NCI-H2196 (cell line): ENCODE data around the gene PANK2.
"Not testable (repeated sequence)": the region's sequence is repeated elsewhere in the genome, so short reads cannot be mapped to it uniquely, and the experiment has no call there.

Source experiments
- DNase-seq: peaks from one replicate; lab custom pipeline; 2025; ENCODE audit not compliant: unreplicated experiment; lab: John Stamatoyannopoulos, UW

The PANK2 gene

DNA sequence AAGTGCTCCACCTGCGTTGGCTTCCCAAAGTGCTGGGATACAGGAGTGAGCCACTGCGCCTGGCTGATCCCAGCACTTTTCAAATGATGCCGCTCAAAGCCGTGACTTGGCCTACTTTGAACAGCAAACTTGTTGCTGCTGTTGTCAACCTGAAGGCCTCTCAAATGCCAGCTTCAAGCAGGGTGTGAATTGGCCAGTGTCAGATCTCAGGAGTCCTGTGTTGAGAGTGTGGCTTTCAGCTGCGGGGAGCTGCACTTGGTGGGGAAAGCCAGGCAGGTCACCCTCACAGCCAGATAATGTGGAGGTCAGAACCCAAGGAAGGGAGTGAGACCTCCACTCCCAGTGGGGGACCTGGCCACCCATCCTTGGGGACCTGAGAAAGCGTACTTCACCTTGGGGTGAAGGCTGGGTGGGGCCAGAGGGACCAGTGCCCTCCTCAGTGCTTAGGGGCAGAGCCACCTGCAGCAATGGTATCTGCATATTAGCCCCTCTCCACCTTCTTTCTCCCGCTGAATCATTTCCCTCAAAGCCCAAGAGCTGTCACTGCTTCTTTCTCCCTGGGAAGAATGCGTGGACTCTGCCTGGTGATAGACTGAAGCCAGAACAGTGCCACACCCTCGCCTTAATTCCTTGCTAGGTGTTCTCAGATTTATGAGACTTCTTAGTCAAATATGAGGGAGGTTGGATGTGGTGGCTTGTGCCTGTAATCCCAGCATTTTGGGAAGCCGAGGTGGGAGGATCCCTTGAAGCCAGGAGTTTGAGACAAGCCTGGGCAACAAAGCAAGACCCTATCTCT lies 19.1 kb upstream of the PANK2 start:
- no peak for DNase-seq

DNA sequence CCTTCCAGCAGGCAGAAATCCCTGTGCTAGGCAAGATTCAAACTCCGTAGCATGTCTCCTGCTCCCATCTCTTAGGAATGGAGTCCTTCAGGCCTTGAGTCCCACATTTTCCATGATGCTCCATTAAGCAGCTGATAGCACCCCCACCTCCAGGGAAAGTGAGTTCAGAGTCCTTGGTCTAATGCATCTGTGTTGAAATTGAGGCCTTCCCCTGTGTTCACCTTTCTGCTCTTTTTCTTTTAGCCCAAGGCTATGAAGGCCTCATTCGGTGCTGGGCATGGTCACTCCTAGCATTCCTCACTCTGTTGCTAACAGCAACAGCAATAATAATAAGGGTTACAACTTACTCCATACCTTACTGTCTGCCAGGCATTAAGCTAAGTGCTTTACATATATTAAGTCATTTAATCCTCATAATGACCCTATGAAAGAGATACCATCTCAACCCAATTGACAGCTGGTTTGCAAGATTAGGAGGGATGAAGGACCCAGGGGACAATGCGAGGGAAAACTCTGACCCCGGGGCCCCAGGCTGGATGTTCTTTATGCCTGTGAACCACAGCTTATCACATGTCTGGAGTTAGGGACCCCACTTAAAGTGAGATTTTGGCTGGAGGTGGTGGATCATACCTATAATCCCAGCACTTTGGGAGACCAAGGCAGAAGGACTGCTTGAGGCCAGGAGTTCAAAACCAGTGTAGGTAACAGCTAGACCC lies 17.5 kb upstream of the PANK2 start:
- no peak for DNase-seq

DNA sequence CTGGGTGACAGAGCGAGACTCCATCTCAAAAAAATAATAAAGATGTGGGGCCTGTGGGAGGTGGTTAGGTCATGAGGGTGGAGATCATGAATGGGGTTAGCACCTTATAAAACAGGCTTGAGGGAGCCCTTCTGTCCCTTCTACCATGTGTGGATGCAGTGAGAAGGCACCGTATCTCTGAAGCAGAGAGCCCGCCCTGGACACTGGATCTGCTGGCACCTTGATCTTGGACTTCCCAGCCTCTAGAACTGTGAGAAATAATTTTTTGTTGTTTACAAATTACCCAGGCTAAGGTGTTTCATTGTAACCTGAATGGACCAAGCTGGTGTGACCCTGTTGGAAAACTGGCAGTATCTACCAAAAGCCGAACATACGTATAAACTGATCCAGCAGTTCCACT lies 15.7 kb upstream of the PANK2 start:
- DNase-seq, result no peak

GRCh38 chr20:3874194-3874844 lies 14.9 kb upstream of the PANK2 start:
- DNase-seq, result no peak

DNA sequence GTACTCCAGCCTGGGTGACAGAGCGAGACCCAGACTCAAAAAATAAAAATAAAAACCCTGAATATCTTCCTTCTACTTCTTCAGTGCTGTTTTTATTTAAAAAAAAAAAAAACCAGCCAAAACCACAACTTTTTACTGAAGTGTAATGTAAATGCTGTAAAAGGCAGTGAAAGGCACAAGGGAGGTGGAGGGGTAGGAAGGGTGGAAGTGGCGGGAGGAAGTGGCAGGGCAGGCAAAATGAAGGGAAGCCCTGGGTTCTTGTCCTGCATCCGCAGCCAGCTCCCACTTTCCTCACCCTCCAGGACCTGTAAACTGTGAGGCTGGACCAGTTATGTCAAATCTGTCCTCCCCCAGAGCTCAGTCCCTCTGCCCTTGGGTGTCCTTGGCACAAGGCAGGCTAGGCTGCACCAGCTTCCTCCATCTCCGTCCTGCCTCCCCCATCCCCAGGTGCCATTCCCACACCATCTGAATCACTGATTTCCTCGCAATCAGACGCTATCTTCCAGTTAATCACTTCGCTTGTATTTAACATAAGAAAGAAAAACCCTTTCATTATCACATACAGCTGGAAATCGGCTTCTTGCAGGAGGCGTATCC lies 13.7 kb upstream of the PANK2 start:
- DNase-seq, result no peak

DNA sequence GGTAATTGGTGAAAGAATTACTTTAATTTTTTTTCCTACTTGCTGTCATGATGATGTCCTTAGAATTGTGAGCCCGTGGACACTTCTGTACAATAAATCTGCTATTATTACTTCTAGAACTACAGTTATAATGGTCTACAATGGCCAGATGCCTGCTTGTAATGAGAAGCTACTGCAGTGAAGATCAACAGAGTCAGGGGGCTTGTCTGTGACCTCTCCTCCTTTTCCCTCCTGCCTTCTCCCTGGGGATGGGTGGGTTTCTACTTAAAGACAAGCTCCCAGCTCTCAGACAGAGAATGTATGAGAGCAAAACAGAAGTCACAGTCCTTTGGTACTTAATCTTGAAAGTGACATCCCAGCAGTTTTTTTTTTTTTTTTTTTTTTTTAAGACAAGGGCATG lies 13.2 kb upstream of the PANK2 start:
- no peak for DNase-seq

DNA sequence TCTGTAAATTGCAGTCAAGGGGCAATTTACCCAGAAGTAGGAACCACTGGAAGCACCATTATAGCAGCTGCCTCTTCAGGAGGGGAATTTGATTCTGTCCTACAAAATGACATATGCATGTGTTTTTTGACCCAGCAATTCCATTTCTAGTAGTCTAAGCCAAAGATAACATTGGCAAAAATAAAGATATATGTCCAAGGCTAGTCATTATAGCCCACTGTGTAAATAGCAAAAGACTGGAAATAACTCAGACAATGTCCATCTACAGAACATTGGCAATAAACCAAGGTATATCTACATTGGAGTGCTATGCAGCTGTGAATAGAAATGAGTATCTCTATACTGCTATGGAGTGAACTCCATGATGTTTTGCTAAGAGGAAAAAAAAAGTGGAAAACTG lies 12.5 kb upstream of the PANK2 start:
- DNase-seq, result no peak

GRCh38 chr20:3878921-3879274 lies 10.3 kb upstream of the PANK2 start:
- not testable (repeated sequence) for DNase-seq

GRCh38 chr20:3885715-3886114 lies 3.5 kb upstream of the PANK2 start:
- DNase-seq, result no peak

DNA sequence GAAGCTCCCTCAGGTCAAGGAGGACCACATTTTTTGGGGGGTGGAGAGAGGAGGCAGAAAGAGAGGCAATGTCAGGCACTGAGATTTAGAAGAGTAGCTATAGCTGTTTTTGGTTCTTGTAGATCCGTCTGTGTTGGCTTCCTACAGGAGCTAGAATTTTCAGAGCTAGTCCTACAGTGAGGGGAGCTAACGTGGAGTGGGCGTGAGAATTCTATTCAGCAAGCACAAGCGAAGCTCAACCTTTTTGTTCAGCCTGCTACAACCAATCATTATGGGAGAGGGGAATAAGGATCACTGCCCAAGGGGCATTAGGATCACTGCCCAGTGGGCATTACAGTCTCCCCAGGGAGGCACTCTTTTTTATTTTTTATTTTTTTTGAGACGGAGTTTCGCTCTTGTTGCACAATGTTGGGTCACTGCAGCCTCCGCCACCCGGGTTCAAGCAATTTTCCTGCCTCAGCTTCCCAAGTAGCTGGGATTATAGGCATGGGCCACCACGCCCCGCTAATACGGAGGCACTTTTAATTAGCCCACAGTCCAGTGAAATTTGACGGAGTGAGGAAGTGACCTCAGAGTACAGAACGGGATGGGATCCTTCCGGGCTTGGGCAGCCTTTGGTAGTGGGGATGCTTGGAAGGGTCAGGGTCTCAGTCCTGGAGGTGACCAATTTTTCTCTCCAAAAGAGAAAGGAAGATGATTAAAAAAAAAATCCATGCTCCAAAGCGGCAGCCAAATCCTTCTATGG lies 1.1 kb upstream of the PANK2 start:
- DNase-seq, result no peak

GRCh38 chr20:3889489-3890397 lies 556 bp downstream of the PANK2 start:
- DNase-seq, result no peak

- DNase-seq, result no peak
Observed at GRCh38 chr20:3890398-3890751, 1.2 kb downstream of the PANK2 start.

- DNase-seq, result no peak
Observed at GRCh38 chr20:3890999-3891929, 2.1 kb downstream of the PANK2 start.

DNA sequence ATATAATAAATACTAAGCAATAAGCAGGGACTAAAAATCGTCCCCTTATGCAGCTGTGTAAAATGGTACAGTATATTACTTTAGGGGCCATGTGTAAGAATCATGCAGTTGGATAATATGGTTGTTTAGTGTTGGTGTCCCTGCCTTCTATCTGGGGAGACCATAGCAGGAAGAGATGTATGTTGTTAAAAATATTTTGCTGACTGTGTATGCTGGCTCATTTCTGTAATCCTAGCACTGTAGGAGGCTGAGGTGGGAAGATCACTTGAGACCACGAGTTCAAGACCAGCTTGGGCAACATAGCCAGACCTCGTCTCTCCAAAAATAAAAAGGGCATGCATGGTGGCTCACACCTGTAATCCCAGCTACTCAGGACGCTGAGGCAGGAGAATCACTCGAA lies 5.6 kb downstream of the PANK2 start:
- no peak for DNase-seq

DNA sequence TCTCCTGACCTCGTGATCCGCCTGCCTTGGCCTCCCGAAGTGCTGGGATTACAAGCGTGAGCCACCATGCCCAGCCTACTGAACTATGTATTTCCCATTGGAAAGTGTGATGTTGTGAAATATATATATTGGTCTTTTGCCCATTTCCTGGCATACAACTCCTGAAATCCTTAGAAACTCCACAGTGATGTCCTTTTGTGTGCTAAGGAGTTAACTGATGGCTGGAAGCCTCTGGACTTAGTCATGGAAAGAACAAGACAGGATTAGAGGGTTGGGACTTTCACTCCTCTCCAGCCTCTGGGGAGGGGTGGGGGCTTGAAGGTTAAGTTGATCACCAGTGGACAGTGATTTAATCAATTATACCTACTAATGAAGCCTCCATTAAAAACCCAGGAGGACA lies 7.1 kb downstream of the PANK2 start:
- no peak for DNase-seq

DNA sequence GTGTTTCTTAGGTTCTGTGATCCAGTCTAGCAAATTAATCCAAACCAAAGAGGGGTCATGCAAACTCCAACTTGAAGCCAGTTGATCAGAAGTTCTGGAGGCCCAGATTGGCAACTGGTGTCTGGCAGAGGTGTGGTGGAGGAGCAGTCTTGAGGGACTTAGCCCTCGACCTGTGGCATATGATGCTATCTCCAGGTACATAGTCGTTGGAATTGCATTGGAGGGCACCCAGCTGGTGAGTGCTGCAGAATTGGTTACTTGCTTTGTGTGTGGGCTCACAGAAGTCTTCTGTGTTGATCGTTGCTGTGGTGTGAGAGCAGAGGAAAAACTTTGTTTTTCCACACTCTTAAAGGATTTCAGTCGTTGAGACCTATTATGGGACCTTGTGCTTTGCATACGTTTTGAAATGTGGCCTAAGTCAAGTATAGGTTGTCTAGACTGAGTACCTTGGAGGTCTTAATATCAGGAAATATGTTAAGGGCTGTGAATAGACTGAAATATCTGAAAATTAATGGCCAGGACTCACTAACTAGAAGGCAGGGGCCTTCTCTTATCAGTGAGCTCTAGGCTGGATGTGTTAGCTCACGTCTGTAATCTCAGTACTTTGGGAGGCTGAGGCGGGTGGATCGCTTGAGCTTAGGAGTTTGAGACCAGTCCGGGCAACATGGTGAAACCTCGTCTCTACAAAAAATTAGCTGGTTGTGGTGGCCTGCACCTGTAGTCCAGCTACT lies 7.8 kb downstream of the PANK2 start:
- no peak for DNase-seq

GRCh38 chr20:3898181-3898580 lies 9.0 kb downstream of the PANK2 start:
- not testable (repeated sequence) for DNase-seq

DNA sequence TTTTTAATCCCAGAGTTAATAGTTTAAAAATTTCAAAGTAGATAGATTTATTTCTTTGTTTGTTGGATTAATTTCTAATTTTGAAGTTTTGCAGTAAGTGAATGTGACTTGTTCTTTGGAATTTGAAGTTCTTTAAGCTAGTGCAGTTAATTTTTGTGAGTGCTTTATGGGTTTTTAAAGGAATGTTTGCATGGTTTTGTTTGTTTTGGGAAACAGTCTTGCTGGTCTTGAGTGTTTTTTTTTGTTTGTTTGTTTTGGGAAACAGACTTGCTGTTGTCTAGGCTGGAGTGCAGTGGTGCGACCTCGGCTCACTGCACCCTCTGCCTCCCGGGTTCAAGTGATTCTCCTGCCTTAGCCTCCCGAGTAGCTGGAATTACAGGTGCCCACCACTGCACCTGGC lies 9.5 kb downstream of the PANK2 start:
- no peak for DNase-seq
